Lung (tissue), 16 donors: Measurements from ENCODE around the gene SNAP25. TPM values are rescaled to one million over a fixed set of nuclear protein-coding genes. Genes with fewer than 3 reads are reported as not detected.

Experiments used
- ATAC-seq: fragments of 200-7000 bp; cut with Tn5 transposase; one replicate; pipeline ENCODE4 v1.9.1; 2020; ENCODE audit warnings: moderate number of reproducible peaks; ENCODE audit not compliant: insufficient read depth, low FRiP score
- DNase-seq, 3 donors: peaks; one replicate each; pipeline ENCODE4 v3.0.0-alpha.2; 2013 to 2017
- H3K27ac ChIP-seq, 2 donors: one replicate each; pipeline ENCODE4 v1.5.1; 2013; ENCODE audit warnings: mild to moderate bottlenecking in 2 of 2, moderate library complexity in 2 of 2, control low read depth in 1 of 2, inconsistent platforms in 1 of 2, low read depth in 1 of 2, low read length in 1 of 2
- H3K27me3 ChIP-seq, 3 donors: one replicate each; pipeline ENCODE4 v1.5.1; 2013; ENCODE audit warnings: low read length in 2 of 3; ENCODE audit not compliant: control insufficient read depth in 3 of 3, insufficient read depth in 3 of 3
- H3K36me3 ChIP-seq, 4 donors: one replicate each; pipeline ENCODE4 v1.5.1; 2013; ENCODE audit warnings: low read length in 4 of 4, mild to moderate bottlenecking in 1 of 4, moderate library complexity in 1 of 4; ENCODE audit not compliant: control insufficient read depth in 4 of 4, insufficient read depth in 4 of 4
- H3K4me1 ChIP-seq, 5 donors: one replicate each; pipeline ENCODE4 v1.5.1; 2013; ENCODE audit warnings: low read length in 5 of 5, mild to moderate bottlenecking in 2 of 5, moderate library complexity in 1 of 5; ENCODE audit not compliant: control insufficient read depth in 5 of 5, insufficient read depth in 5 of 5
- H3K4me3 ChIP-seq: one replicate; pipeline ENCODE4 v1.5.1; 2013; ENCODE audit warnings: mild to moderate bottlenecking, control low read depth, moderate library complexity
- H3K9ac ChIP-seq, 2 donors: one replicate each; pipeline ENCODE4 v1.5.1; 2013; ENCODE audit warnings: low read length in 2 of 2, control low read depth in 1 of 2; ENCODE audit not compliant: insufficient read depth in 1 of 2
- H3K9me3 ChIP-seq, 4 donors: one replicate each; pipeline ENCODE4 v1.5.1; 2013; ENCODE audit warnings: low read length in 3 of 4, mild to moderate bottlenecking in 1 of 4, moderate library complexity in 1 of 4; ENCODE audit not compliant: control insufficient read depth in 4 of 4, insufficient read depth in 3 of 4
- WGBS, 2 donors: extraction: QIAGEN DNeasy Blood & Tissue Kit; methylation state at CpG; one replicate each; pipeline ENCODE4 v1.1.7; 2013; 5-methylcytosine and 5-hydroxymethylcytosine counted together
- long read RNA-seq, 5 donors: transcript quantifications; one replicate each; lab custom pipeline, GENCODE V29; 2026
- polyA plus RNA-seq, 2 donors: library from polyadenylated mRNA; stranded (reverse); fragments of 200-250 nt; gene quantifications; one replicate each; pipeline ENCODE4 v1.2.1, GENCODE V29; 2013
- total RNA-seq, 2 donors: library from RNA; depleted of rRNA in 1 of 2; stranded (reverse); fragments of >200 nt in 1 of 2; gene quantifications; one replicate each; pipeline ENCODE4 v1.2.1, GENCODE V29; 2014 to 2021
- TF ChIP-seq, protein P1 (sequence below): IDR thresholded peaks from 2 replicates; pipeline ENCODE4 v1.5.1; 2012; ENCODE audit warnings: mild to moderate bottlenecking; ENCODE audit errors: control extremely low read depth, extremely low read depth
- donor health status: control.
- donor health status: control.
- donor health status: Bipolar disorder and iron deficiency.
- donor health status: healthy.
- donor health status: DM: yes; HTN: yes; CAD: no.

The SNAP25 gene
- total RNA-seq (1 to 10 TPM in 1 of 2 donors, under 1 TPM in 1; 0.95 to 5.4 TPM), polyA plus RNA-seq (under 1 TPM; 0.14 to 0.75 TPM)
- long read RNA-seq, donor 1, partial matches to known transcripts: 0 of 3 reads
- long read RNA-seq, donor 1, other reads (novel, unspliced or antisense): 0 of 3 reads
- long read RNA-seq, donor 2, partial matches to known transcripts: 0 of 1 reads
- long read RNA-seq, donor 2, other reads (novel, unspliced or antisense): 0 of 1 reads
- long read RNA-seq, donor 3, partial matches to known transcripts: 0 of 1 reads
- long read RNA-seq, donor 3, other reads (novel, unspliced or antisense): 0 of 1 reads
- long read RNA-seq, donor 4, partial matches to known transcripts: 0 of 1 reads
- long read RNA-seq, donor 4, other reads (novel, unspliced or antisense): 0 of 1 reads
- long read RNA-seq, donor 5, partial matches to known transcripts: 0 of 2 reads
- long read RNA-seq, donor 5, other reads (novel, unspliced or antisense): 0 of 2 reads

- peaks cover 6 to 33% (median 10%) of the 10 kb centered on the region in 3 donors for H3K27me3 ChIP-seq
- H3K27ac ChIP-seq: peak within 1 kb of the TSS in 1 of 2 donors; percentile 32
- TF ChIP-seq, protein P1, sequence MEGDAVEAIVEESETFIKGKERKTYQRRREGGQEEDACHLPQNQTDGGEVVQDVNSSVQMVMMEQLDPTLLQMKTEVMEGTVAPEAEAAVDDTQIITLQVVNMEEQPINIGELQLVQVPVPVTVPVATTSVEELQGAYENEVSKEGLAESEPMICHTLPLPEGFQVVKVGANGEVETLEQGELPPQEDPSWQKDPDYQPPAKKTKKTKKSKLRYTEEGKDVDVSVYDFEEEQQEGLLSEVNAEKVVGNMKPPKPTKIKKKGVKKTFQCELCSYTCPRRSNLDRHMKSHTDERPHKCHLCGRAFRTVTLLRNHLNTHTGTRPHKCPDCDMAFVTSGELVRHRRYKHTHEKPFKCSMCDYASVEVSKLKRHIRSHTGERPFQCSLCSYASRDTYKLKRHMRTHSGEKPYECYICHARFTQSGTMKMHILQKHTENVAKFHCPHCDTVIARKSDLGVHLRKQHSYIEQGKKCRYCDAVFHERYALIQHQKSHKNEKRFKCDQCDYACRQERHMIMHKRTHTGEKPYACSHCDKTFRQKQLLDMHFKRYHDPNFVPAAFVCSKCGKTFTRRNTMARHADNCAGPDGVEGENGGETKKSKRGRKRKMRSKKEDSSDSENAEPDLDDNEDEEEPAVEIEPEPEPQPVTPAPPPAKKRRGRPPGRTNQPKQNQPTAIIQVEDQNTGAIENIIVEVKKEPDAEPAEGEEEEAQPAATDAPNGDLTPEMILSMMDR: no peak
- DNase-seq (peak; percentile 89 to 94 (median 93)), ATAC-seq (no peak)
- no peak within 1 kb of the TSS for H3K4me3 ChIP-seq
- peaks cover 0 to 9% (median 0%) of the 10 kb centered on the region in 4 donors for H3K9me3 ChIP-seq
- no peaks in the 10 kb centered on the region for H3K36me3 ChIP-seq
- 1% methylated on average over 49 to 53 of the region's 53 CpGs for WGBS, 2 donors
- H3K4me1 ChIP-seq: peaks cover 0 to 18% (median 3%) of the 10 kb centered on the region in 5 donors
- peak within 1 kb of the TSS in 1 of 2 donors; percentile 72 for H3K9ac ChIP-seq
Measured at GRCh38 chr20:10218536-10219451, at the start of gene SNAP25. TSS of gene SNAP25 (plus strand) at chr20:10218830. CDS start at chr20:10275492, 56,662 bp downstream.

DNA sequence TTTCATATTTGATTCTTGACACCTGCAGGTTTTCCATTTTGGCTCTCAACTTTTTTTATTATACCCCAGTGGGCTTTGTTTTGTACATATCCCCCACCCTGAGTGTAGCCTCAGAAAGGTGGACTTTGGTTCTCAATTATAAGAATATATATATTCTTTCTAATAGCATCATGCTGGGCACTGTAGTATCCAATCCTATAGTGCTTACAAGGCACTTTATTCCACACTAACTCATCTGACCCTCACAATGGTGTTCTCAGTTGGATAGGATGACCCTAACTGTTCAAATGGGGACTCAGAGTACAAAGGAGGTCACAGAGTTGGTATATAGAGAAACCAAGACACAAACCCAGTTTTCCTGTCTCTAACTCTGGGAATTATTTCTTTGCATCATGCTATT lies 48.9 kb upstream of the SNAP25 start:
- no peak overlapping the region for H3K9ac ChIP-seq
- DNase-seq (no peak), ATAC-seq (no peak)
- H3K4me3 ChIP-seq: no peak overlapping the region
- peaks cover 0 to 3% (median 0%) of the 10 kb centered on the region in 4 donors for H3K9me3 ChIP-seq
- no peaks in the 10 kb centered on the region for H3K27me3 ChIP-seq
- peaks cover 0 to 8% (median 0%) of the 10 kb centered on the region in 5 donors for H3K4me1 ChIP-seq
- H3K27ac ChIP-seq: no peak overlapping the region
- H3K36me3 ChIP-seq: no peaks in the 10 kb centered on the region
- TF ChIP-seq, protein P1: no peak

GRCh38 chr20:10170261-10170660 lies 48.4 kb upstream of the SNAP25 start:
- TF ChIP-seq, protein P1: no peak
- peaks cover 0 to under 1% (median 0%) of the 10 kb centered on the region in 3 donors for H3K27me3 ChIP-seq
- no peak for DNase-seq
- H3K36me3 ChIP-seq: no peaks in the 10 kb centered on the region
- peaks cover 0 to 8% (median 0%) of the 10 kb centered on the region in 5 donors for H3K4me1 ChIP-seq
- H3K27ac ChIP-seq: no peak overlapping the region
- H3K9me3 ChIP-seq: peaks cover 0 to 3% (median 0%) of the 10 kb centered on the region in 4 donors
- no peak overlapping the region for H3K9ac ChIP-seq
- WGBS, 2 donors: 63 to 90% methylated on average over 2 of the region's 2 CpGs
- H3K4me3 ChIP-seq: no peak overlapping the region
- no peak for ATAC-seq
